Endometrial microvascular endothelial cells (primary cell): Measurements from ENCODE around the gene HS6ST3. TPM values are rescaled to one million over a fixed set of nuclear protein-coding genes. Genes with fewer than 3 reads are reported as not detected.

Experiments used
- in situ Hi-C: cut with HindIII; loops from 2 replicates; pipeline ENCODE4 v1.10.0; 2017; ENCODE audit warnings: low sequenced_read_pairs, low pct_unique_long_range_greater_than_20kb; ENCODE audit errors: inconsistent ontology term
- total RNA-seq: library from RNA; depleted of rRNA; stranded (reverse); fragments of >200 nt; gene quantifications from one replicate; pipeline ENCODE4 v1.2.3, GENCODE V29; 2015; ENCODE audit errors: inconsistent ontology term

The HS6ST3 gene
- total RNA-seq, 1 donor from 2014 or later, result not detected

GRCh38 chr13:96821971-96822370, 732.1 kb downstream of the HS6ST3 start:
- in situ Hi-C loops, result no loop called here

GRCh38 chr13:96822895-96823294, 733.0 kb downstream of the HS6ST3 start:
- in situ Hi-C loops, result no loop called here

DNA sequence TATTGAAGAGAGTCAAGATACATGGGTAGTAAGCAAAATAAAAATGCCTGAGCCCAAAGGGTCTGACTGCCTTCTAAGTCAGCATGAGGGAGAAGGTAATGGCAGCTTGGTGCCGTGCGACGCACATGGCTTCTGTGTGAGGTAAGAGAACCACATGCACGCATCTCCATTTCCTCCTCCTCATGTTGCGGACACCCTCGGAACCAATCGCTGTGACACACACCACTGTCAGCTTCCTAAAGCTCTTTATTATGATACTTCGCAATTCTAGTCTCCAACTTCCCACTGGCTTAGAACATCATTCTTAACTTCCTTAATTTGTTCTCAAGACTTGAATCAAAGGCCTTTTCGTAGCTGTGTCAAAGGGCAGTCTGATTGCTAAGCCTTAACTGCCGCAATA, 734.2 kb downstream of the HS6ST3 start:
- in situ Hi-C loops, result no loop called here

DNA sequence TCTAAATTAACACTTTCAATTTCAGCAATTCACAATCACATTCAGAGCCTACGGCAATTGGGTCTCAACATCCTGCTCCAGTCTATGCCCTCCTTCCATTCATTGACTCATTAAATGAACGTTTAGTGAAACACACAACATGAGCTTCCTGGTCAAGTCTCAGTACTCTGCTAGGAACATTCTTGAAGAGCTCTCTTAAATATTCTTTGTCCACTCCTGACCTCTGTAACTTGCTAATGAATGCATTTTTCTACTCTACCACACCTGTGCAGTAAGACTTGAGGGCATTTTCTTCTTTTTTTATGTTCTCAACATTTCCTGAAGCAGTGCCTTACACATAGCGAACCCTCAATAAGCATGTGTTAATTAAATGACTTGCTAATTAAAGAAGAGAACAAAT, 735.7 kb downstream of the HS6ST3 start:
- in situ Hi-C loops, result no loop called here

- in situ Hi-C loops, result no loop called here
Measured at GRCh38 chr13:96834626-96835025, 744.7 kb downstream of the HS6ST3 start.

DNA sequence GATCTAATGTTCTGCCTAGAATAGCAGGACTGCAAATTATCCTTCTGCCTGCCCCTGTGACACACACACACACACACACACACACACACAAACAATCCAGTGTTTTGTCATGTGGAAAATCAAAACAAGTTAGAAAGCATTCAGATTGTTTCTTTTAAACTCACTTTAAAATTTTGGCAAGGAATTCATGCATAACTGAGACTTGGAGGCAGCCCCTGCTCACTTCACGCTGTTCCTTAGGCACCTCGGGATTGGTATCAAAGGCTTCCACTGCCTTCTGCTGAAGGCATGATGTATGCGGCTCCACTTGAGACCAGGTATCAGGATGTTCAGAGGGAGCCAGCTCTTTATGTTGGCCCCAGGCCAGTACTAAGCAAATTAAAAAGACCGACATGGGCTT, 745.6 kb downstream of the HS6ST3 start:
- in situ Hi-C loops, result no loop called here

DNA sequence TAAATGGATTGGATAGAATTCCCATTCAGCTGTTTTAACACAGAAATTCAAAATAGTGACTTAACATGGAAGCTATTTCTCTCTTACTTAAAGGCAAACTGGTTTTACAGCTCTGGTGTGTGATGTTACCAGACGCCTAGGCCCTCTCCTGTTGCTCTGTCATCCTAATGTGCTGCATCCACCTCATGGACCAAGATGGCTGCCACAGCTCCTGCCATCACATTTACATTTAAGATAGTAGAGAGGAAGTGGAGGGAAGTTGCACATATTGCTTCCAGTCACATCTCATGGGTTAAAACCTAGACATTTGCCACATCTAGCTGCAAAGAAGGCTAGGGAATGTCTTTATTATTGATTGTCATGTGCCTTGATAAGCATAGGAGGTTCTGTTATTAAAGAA, 746.8 kb downstream of the HS6ST3 start:
- in situ Hi-C loops, result no loop called here

GRCh38 chr13:96837809-96838208, 747.9 kb downstream of the HS6ST3 start:
- in situ Hi-C loops, result no loop called here

DNA sequence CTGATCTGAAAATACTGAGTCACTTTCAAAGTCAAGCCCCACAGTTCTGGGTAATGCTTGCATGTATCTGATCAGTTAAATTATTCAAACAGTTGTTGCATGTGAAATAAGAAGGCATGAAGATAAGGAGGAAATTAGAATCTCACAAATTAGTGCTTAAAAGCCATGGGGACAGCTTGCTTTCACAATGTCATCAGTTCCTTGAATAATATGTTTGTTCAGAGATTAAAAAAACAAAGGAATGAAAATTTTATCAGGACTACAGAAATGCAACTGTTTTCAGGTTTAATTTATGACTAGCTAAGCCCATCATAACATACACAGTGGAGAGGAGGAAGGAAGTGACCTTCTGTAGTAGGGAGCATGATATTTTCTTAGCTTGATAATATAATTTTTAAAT, 754.3 kb downstream of the HS6ST3 start:
- in situ Hi-C loops, result no loop called here

GRCh38 chr13:96844616-96845015, 754.7 kb downstream of the HS6ST3 start:
- in situ Hi-C loops, result no loop called here

DNA sequence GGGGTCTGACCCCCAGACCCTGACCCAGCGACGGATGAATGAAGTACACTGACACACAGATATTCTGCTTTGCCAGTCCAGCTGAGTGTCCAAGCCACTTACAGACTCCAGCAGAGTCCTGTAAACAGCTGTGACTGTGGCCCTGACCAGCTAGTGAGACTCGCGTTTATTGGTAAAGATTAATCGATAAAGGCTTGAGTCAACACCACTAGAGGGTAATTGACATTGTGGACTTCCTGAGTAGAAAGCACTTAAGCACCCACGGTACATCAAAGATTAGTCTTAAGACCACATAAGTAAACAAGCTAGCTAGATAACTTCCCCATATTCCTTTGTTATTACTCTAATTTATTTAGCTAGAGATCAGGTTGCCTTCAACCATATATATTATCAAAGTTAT, 758.4 kb downstream of the HS6ST3 start:
- in situ Hi-C loops, result no loop called here

DNA sequence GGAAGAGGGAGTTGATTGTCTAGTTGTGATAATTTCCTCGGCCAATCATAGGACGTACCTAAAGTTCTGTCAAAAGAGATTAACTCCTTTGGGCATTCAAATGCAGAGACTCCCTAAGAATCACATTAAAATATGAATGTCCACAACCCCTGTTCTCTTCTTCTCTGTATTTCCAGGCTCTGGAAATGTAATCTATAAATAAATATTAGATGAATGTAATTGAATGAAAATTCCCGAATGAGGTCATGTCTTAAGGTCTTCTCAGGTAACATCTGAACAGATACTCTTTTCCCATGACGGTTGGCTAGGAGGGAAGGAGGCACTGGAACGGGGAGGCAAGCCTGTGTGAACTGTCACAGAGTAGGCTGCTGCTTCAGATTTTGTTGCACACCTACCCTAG, 759.2 kb downstream of the HS6ST3 start:
- in situ Hi-C loops, result no loop called here

DNA sequence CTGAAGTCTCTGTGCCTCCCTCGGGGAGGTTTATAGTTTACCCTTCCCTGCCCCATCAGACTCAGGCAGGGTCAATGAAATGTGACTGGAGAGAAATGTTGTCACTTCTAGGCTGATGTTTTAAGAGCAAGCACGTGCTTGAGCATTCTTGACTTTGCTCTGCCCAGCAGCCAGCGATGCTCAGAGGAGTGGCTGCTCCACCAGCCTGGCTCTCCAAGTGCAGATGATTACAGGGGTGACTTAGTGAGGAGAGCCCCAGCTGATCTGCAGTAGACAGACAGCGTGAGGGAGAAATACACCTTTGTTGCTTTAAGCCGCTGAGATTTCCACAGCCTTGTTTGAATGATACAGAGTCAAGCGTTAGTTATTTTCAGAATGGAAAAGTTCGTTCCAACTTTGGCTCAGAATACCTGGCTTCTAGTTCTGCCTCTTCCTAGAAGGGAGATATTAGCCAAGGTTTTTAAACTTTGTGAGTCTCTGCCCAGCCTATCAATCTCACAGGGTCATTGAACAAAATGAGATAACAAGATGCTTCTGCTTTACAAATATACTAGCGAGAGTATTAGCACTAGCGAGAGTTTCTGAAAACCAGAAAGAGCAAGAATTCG, 760.7 kb downstream of the HS6ST3 start:
- in situ Hi-C loops, result no loop called here

DNA sequence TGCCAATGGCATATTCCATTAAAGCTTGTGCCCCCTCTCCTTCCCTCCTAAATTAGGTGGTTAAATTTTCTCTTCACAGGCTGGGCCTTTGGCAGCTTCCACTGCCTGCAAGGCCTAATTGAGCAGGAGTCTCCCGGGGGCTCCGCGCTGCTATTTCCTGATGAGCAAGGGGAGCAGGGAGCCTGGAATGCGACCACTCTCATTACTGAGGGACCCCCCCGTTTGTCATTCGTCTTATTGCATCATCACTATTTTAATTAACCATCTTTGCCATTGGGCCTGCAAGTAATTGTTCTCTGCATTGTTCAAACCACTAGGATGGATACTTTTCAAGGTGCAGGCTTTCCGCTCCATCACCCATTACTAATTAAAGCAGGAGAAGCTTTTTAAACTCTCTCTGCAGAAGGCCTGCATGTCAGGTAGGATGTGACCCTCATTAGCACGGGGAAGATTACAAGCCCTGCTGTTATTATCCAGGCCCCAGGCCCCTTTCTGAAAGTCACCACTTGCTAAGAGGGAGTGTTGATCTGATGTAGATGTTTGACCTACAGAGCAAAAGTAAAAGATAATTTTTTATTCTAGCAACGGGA, 762.0 kb downstream of the HS6ST3 start:
- in situ Hi-C loops, result no loop called here

GRCh38 chr13:96858133-96858826, 768.4 kb downstream of the HS6ST3 start:
- in situ Hi-C loops, result no loop called here

DNA sequence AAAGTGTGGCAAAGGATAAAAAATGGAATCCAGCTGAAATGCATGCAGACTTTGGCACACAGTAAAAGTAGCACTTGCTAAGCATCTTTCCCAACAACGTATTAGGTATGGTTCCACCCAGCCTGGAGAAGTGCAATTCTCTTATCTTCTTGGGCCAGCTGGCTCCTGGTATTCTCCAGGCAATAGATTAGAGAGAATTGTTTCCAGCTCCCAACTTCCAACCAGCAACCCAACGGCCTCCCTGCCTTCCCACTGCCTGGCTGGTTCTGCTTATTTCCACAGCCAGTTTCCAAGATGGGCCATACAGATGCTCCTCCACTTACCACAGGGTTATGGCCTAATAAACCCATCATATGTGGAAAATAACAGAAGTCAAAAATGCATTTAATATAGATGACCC, 771.0 kb downstream of the HS6ST3 start:
- in situ Hi-C loops, result no loop called here

DNA sequence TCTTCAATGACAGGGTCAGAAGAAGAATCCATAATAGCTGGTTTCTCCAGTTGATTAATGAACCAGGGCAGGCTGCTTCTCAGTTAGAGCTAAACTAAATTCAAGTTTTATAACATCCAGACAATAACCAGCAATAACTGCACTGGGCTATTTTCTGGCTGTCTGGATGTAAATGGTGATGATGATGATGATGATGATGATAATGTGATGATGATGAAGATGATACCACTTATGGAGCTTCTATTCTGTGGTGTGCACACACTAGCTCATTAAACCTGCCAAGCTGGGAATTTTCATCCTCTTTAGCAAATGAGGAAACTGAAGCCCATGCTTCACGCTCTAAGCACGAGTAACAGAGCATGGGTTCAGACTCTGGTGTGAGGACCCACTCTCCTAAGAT, 772.2 kb downstream of the HS6ST3 start:
- in situ Hi-C loops, result no loop called here

GRCh38 chr13:96862999-96863398, 773.1 kb downstream of the HS6ST3 start:
- in situ Hi-C loops, result no loop called here

GRCh38 chr13:96871469-96871868, 781.6 kb downstream of the HS6ST3 start:
- in situ Hi-C loops, result no loop called here

- in situ Hi-C loops, result no loop called here
Measured at GRCh38 chr13:96880419-96880818, 790.5 kb downstream of the HS6ST3 start.
